Fibroblast of skin of abdomen (primary cell): ENCODE results near the gene ATP1A4. TPM values are rescaled to one million over a fixed set of nuclear protein-coding genes. Genes with fewer than 3 reads are reported as not detected.
A peak's percentile ranks its signal among the peaks of the same experiment; 100 is the strongest.
"Not testable (repeated sequence)": the region's sequence is repeated elsewhere in the genome, so short reads cannot be mapped to it uniquely, and the experiment has no call there.

Source experiments
- DNase-seq: peaks from one replicate; pipeline ENCODE4 v3.0.0-alpha.2; 2013
- polyA plus RNA-seq, 2 experiments: library from polyadenylated mRNA; unstranded; fragments of 120-200 nt; gene quantifications; one replicate each; pipeline ENCODE4 v1.2.1, GENCODE V29; 2013; ENCODE audit not compliant: insufficient read length in 2 of 2

Gene ATP1A4
- polyA plus RNA-seq (2013, experiment 1 of 2; ENCODE audit: insufficient read length) = not detected
- 0.02 TPM for polyA plus RNA-seq (2013, experiment 2 of 2; ENCODE audit: insufficient read length)

GRCh38 chr1:160151303-160151702, at the start of gene ATP1A4:
TSS of gene ATP1A4 (plus strand) at chr1:160151603. CDS start at chr1:160152041, 438 bp downstream.
- no peak for DNase-seq

DNA sequence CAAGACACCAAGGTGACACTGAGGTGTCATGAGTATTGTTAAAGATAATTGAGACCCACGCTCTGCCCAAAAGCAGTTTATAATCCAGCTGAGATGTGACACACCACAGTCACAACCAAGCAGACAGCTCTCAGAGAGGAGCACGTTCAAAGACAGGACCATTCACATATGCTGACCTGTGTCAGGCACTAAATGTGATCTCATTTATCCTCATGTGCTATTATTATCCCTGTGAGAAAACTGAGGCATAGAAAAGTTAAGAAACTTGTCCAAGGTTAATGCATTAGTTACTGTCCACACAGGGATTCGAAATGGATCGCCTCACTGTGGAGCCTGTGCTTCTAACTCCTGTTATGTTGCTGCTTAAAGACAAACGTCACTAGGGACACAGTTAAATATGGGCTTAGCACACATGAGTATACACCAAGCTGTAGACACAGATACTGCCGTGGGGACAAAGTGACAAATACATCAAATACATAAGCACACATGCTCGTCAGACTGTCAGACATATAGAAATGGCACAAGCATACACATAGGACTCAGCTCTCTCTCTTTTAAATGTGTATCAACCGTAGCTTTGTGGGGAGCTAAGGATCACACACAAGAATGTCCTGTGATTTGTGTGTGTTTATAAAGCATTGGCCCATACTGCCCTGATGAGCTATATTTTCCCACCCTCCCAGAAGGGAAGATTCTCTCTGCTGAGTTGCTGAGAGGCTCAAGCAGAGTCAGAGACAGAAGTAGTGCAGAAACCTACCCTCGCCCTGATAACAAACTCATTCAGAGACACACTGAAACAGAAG, 49.5 kb upstream of the ATP1A4 start:
- no peak for DNase-seq

DNA sequence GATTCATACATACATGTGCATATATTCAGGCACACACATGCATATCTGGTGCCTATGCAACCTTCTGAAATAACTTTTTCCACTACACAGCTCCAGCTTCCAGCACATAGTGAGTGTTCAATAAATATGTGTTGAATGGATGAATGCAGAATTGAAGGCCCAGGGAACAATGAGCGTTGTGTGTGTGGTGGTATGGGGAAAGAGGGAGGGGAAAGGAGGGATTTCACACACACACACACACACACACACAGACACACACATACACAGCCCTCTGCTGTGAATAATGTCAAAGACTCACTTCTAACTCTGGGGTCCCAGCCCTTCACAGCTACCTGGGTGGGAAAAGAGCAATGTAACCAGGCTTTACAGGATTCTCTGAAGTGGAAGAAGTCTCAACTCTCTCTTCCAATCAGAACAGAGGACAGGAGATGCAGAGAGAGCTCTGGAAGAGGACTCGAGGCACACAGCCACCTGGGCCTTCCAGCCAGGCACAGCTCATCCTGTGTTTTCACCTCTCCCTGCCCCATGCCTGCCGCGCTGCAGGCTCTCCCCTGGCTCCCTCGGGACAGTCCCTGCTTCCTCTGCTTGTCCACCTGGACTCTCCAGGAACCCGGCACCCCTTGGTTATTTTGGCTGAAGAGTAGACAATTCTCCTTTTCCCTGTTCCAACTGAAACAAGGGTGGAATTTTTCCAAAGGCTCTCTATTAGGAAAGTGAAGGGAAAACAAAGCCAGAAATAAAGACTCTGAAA, 47.6 kb upstream of the ATP1A4 start:
- DNase-seq = no peak

GRCh38 chr1:160104486-160104885, 46.9 kb upstream of the ATP1A4 start:
- no peak for DNase-seq

DNA sequence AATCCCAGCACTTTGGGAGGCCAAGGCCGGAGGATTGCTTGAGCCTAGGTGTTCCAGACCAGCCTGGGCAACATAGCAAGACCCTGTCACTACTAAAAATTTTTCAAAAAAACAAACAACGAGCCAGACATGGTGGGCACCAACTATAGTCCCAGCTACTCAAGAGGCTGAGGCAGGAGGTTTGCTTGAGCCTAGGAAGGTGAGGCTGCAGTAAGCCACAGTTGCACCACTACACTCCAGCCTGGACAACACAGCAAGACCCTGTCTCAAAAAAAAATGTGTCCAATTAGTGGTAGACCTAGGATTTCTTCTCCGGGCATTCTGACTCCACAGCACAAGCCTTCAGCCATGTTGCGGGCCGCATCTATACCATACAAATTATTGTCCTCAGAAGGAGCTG, 46.2 kb upstream of the ATP1A4 start:
- DNase-seq = no peak

DNA sequence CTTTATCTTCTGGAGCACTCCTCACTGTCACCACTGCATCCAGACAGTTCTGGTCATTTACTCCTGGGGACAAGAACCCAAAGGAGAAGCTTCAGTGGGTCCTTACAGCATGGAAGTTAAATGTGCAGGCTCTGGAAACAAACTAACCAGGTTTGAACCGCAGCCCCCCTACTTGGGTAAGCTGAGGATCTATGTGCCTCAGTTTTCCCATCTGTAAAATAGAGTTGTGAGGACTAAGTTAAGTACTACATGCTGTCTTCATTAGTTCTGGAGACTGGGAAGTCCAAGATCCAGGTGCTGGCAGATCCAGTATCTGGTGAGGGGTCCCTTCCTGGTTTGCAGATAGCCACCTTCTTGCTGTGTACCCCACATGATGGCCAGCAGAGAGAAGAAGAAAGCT, 43.9 kb upstream of the ATP1A4 start:
- no peak for DNase-seq

DNA sequence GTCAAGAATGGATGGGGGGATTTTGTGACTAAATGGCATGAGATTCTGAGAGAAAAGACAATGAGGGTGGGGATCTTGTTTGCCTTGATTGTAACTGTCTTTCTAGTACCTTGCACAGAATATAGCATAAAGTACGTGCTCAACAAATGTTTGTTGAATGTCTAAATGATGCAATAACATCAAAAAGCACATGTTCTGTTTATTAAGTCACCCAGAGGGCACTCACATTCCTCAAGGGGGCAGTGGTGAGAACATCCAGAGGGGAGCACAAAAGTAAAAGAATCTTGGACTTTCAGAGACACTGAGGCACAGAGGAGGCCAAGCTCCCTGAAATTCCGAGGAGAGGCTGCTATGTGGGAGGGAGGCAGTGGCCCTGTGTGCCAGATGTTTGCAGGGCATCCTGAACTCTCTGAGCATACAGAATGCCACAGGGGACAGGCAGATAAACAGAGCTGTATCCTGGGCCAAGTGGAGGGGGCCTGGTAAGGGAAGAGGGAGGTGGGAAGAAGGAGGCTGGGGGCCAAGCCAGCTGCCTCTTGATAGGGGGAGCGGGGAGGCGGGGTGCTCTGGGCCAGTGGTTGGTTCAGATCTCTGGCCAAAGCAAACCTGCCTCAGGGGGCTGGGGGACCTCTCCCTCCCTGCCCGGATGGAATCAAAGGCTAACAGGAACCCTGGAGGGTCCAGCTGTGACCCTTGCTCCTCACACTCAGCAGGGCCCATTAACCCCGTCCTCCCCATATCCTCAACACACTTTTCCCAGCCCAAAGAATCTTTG, 42.3 kb upstream of the ATP1A4 start:
- peak; percentile 40 for DNase-seq

DNA sequence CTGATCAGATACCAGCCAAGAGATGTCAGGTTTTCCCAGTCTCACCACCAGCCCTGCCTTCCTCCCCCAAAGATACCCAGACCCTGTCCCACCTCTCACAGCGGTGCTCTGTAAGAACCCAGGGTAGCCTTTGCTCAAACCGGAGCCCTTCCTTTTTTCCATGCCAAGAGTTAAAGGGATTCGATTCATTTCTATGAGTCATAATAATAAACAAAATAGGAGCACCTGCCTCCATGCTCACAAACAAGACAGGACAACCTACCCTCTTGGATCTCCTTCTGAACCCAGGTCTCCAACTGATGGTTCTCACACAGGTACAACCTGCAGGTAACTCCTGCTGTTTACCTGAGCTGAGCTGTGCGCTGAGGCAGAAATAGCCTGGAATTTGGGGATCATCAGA, 41.7 kb upstream of the ATP1A4 start:
- no peak for DNase-seq

DNA sequence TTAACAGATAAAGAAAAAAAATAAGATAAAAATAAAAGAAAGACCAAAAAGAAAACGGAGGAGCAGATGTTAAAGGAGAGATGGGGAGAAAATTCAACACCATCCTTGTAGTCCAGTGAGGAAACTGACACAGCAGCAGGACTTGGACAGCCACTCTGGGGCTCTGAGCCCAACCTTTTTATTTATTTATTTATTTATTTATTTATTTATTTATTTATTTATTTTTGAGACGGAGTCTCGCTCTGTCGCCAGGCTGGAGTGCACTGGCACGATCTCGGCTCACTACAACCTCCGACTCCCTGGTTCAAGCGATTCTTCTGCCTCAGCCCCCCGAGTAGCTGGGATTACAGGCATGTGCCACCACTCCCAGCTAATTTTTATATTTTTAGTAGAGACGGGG, 39.9 kb upstream of the ATP1A4 start:
- not testable (repeated sequence) for DNase-seq

GRCh38 chr1:160112357-160112756, 39.0 kb upstream of the ATP1A4 start:
- no peak for DNase-seq

DNA sequence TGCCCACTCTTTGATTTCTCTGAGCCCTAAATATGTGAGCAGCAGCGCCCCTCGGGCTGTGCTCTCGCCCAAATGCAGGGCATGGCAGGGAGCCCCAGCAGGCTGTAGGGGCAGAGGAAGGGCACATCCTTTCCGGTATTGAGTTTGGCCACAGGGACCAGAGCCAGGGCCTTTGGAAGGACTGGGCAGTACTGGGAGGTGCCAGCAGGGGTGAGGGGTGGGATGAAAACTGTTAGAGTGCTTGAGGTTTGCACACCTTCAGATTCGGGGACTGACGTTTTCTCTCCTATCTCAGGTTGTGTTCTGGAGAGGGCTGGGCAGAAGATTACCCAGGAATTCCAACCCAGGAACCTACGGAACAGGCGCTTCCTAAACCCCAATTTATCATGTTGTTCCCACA, 38.0 kb upstream of the ATP1A4 start:
- no peak for DNase-seq

GRCh38 chr1:160114085-160114484, 37.3 kb upstream of the ATP1A4 start:
- DNase-seq = no peak

DNA sequence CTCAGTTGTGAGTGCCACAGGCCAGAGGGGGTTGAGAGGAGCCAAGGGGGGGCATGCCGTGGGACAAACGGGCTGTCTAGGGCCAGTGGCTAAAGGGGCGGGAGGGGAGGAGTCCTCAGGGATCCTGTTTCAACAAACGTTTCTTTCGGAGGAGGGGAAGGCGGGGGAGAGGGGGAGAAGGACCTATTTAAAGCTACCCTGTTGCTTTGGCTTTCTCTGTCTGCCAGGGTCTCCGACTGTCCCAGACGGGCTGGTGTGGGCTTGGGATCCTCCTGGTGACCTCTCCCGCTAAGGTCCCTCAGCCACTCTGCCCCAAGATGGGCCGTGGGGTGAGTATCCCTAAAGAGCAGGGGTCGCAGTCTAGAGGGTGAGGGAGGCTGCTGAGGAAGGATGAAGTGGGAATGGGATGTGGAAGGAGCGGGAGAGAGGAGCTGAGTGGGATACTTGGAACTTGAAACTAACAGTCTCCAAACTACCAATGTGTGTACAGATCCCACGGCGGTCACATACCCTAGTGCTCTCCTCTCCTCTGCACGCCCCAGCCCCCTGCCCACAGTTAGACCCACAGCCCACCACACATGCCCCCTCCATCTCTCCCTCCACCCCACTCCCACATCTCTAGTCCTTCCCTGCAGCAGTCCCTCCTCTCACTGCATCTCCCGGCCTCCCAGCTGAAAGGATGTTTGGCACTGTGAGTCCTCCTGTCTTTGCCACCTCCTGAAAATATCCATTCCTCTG, 35.7 kb upstream of the ATP1A4 start, which contains the start of gene ATP1A2:
ATP1A2 (plus strand) TSS at position 215 of the 738 bp plus-strand sequence; CDS start at position 318, 103 bp downstream.
- no peak for DNase-seq

GRCh38 chr1:160116283-160117147, 34.9 kb upstream of the ATP1A4 start:
- DNase-seq = peak; percentile 40

DNA sequence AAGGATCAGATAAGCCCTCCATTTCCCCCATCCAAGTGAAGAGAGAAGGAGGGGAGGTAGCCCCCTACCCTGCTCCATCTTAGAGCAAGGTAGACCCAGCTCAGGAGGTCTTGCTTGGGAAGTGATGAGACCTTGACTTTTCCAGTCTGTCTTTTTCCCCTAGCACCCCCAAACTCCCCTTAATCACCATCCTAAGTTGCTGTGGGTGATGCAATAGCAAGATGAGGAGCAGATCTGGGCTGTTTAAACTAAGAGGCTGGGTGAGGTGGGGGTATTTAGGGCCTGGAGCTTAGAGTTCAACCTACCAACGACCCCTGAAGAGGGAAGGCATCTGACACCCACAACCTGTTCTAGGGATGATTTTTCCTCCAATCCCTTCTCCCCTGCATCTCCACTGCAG, 34.1 kb upstream of the ATP1A4 start:
- DNase-seq = no peak

- peak; percentile 49 for DNase-seq
These were observed 33.7 kb upstream of the ATP1A4 start for GRCh38 chr1:160117709-160118183.

- no peak for DNase-seq
These were observed 32.5 kb upstream of the ATP1A4 start for GRCh38 chr1:160118928-160119327.

- no peak for DNase-seq
These were observed 30.6 kb upstream of the ATP1A4 start for GRCh38 chr1:160120797-160121196.

DNA sequence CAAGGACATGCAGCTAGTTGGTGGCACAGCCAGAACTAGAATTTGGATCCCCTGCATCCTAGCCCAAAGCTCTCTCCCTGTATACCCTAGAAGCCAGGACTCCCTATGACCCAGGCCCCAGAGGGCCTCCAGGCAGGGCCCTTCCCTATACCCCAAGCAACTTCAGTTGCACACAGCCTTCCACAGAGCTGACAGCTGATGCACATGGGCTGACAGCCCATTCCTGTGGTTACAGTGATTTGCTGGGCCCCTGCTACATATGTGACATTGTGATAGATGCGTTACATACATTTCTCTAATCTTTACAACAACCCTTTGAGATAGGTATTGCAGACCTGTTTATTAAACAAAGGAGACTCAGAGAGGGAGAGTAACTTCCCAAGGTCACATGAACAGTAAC, 30.0 kb upstream of the ATP1A4 start:
- DNase-seq = peak; percentile 28

DNA sequence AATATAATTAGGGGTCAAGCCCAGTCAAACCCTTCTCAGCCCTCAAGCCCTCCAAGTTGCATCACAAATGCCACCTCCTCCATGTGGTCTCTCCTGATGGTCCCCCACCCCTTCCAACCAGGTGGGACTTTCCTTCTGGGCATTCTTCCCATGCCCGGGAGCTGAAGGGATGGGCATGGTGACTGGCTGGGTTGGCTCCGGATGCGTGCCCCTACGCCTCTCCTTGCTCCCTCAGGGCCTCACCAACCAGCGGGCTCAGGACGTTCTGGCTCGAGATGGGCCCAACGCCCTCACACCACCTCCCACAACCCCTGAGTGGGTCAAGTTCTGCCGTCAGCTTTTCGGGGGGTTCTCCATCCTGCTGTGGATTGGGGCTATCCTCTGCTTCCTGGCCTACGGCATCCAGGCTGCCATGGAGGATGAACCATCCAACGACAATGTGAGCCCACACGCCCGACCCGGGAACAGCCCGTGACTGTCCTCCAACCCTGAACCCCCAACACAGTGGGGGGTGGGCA, 28.4 kb upstream of the ATP1A4 start:
- no peak for DNase-seq

DNA sequence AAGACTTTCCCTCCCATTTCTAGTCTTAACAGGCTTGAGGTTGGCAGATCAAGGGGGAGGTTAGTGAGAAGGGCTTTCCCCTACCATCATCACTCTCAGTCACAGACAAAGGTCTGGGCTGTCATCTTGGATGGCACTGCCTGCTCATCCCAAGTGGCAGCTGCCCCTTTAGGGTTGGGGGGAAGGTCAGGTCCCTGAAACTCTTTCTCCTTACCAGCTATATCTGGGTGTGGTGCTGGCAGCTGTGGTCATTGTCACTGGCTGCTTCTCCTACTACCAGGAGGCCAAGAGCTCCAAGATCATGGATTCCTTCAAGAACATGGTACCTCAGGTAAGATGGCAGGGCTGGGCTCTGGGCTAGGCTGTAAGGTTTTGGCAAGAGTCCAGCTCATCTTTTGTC, 27.7 kb upstream of the ATP1A4 start:
- no peak for DNase-seq
